PFSK-1 (cell line): ENCODE measurements around the gene SH3PXD2A.

Experiments used
- FOXP2 ChIP-seq: optimal IDR thresholded peaks from 2 replicates; pipeline ENCODE3; 2011; ENCODE audit warnings: borderline replicate concordance, control low read depth, inconsistent platforms; ENCODE audit not compliant: insufficient read depth; ENCODE audit errors: extremely low read length, extremely low read depth
- POLR2AphosphoS5 ChIP-seq: IDR thresholded peaks from 2 replicates; pipeline ENCODE4 v1.6.1; 2012; ENCODE audit warnings: low read depth, mild to moderate bottlenecking, control low read depth, low read length, moderate library complexity
- SIN3A ChIP-seq: IDR thresholded peaks from 2 replicates; pipeline ENCODE4 v1.6.1; 2012; ENCODE audit warnings: mild to moderate bottlenecking, low read length, moderate library complexity, borderline replicate concordance; ENCODE audit not compliant: insufficient read depth
- TAF1 ChIP-seq: IDR thresholded peaks from 2 replicates; pipeline ENCODE4 v1.6.1; 2012; ENCODE audit warnings: low read length, control low read depth, borderline replicate concordance; ENCODE audit not compliant: insufficient read depth
- TF ChIP-seq, protein P1 (sequence below), 2 experiments: IDR thresholded peaks; 2 replicates each; pipeline versions ENCODE4 v1.6.1 to v1.8.0; 2011 to 2012; ENCODE audit warnings: low read depth in 2 of 2, low read length in 2 of 2, control low read depth in 1 of 2, inconsistent platforms in 1 of 2, mild to moderate bottlenecking in 1 of 2, moderate library complexity in 1 of 2; ENCODE audit not compliant: insufficient read depth in 1 of 2

SH3PXD2A gene

DNA sequence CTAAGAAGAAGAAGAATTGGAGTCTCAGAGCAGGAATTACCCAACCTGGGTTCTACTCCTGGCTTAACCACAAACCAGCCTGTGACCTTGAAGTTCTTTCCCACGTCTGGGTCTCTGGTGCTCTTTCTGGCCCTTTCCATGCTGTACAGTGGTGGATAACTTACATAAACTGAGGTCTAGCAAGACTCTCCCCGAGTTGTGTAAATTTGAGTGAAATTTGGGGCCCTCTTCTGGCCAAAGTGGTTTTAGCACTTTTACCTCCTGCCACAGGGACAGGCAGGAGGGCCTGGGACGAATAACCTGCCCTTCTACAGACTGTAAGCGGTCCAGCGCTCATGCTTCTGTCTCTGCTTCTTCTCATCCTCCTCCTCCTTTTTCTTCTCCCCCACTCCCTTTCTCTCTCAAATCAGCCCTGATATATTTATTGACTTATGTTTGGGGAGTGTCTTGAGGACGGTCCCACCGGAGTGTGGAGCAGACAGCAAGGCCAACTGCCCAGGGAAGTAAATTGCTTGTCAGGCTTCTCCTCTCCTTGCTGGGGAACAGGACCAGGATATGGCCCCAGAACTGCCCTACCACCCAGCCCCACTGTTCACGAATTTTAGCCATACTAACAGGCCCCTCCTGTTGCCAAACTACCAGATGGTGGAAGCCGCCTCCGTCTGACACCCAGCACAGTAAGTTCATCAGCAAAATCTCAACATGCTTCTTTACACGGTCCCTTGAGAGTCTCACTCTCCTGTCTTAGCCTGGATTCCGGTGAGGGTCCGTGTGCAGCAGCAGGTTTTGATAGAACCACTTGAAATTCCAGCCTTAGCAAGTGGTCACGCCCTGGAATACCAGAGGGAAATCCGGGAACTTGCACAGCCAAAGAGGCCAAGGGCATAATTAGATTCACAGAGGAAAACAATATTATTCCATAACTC lies 4.0 kb upstream of the SH3PXD2A start:
- no peak for TF ChIP-seq FOXP2
- TF ChIP-seq, protein P1, sequence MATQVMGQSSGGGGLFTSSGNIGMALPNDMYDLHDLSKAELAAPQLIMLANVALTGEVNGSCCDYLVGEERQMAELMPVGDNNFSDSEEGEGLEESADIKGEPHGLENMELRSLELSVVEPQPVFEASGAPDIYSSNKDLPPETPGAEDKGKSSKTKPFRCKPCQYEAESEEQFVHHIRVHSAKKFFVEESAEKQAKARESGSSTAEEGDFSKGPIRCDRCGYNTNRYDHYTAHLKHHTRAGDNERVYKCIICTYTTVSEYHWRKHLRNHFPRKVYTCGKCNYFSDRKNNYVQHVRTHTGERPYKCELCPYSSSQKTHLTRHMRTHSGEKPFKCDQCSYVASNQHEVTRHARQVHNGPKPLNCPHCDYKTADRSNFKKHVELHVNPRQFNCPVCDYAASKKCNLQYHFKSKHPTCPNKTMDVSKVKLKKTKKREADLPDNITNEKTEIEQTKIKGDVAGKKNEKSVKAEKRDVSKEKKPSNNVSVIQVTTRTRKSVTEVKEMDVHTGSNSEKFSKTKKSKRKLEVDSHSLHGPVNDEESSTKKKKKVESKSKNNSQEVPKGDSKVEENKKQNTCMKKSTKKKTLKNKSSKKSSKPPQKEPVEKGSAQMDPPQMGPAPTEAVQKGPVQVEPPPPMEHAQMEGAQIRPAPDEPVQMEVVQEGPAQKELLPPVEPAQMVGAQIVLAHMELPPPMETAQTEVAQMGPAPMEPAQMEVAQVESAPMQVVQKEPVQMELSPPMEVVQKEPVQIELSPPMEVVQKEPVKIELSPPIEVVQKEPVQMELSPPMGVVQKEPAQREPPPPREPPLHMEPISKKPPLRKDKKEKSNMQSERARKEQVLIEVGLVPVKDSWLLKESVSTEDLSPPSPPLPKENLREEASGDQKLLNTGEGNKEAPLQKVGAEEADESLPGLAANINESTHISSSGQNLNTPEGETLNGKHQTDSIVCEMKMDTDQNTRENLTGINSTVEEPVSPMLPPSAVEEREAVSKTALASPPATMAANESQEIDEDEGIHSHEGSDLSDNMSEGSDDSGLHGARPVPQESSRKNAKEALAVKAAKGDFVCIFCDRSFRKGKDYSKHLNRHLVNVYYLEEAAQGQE (IDR thresholded peaks at IDR 0.05; ENCODE audit: insufficient read depth in 1 of 2, low read depth in 2 of 2, low read length in 2 of 2), result no peak
- TF ChIP-seq POLR2AphosphoS5, result no peak
- no peak for TF ChIP-seq TAF1
- TF ChIP-seq SIN3A, result no peak

DNA sequence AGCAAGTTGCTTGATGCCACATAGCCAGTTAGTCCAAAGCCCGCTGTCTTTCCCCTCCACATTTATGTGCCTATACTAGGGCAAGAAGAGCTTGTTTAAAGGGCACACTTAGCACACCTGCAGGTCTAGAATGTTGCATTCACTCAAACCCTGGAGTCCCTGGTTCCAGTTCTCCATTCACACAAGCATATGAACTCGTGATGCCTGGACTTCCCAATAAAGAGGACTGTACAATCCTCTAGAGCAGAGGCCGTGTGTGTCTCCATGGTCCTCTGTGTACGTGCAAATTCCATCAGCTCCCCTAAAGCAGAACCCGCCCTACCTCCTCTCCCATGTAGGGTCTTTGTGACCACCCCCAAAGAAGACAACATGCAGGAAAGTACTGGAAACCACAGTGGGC lies 3.0 kb upstream of the SH3PXD2A start:
- TF ChIP-seq, protein P1 (IDR thresholded peaks at IDR 0.05; ENCODE audit: insufficient read depth in 1 of 2, low read depth in 2 of 2, low read length in 2 of 2), result no peak
- no peak for TF ChIP-seq TAF1
- TF ChIP-seq SIN3A, result no peak
- no peak for TF ChIP-seq POLR2AphosphoS5
- TF ChIP-seq FOXP2, result no peak

DNA sequence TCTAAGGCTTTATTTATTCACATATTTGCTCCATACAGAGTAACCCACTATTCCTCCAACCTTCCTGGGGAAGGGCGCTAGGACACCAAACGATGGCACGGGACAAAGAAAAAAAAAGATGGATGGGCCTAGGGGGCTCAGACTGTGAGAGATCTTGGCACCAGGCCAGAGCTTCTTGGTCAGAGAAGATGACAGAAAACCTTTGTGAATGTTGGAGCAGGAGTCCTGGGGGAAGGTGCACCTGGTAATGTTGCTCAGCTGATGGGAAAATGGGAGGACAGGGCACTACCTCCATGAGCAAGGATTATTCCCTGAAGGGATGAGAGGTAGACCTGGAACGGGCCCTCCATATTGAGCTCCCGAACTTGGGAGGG lies 1.4 kb upstream of the SH3PXD2A start:
- TF ChIP-seq, protein P1 (IDR thresholded peaks at IDR 0.05; ENCODE audit: insufficient read depth in 1 of 2, low read depth in 2 of 2, low read length in 2 of 2), result no peak
- no peak for TF ChIP-seq TAF1
- no peak for TF ChIP-seq POLR2AphosphoS5
- no peak for TF ChIP-seq FOXP2
- no peak for TF ChIP-seq SIN3A

DNA sequence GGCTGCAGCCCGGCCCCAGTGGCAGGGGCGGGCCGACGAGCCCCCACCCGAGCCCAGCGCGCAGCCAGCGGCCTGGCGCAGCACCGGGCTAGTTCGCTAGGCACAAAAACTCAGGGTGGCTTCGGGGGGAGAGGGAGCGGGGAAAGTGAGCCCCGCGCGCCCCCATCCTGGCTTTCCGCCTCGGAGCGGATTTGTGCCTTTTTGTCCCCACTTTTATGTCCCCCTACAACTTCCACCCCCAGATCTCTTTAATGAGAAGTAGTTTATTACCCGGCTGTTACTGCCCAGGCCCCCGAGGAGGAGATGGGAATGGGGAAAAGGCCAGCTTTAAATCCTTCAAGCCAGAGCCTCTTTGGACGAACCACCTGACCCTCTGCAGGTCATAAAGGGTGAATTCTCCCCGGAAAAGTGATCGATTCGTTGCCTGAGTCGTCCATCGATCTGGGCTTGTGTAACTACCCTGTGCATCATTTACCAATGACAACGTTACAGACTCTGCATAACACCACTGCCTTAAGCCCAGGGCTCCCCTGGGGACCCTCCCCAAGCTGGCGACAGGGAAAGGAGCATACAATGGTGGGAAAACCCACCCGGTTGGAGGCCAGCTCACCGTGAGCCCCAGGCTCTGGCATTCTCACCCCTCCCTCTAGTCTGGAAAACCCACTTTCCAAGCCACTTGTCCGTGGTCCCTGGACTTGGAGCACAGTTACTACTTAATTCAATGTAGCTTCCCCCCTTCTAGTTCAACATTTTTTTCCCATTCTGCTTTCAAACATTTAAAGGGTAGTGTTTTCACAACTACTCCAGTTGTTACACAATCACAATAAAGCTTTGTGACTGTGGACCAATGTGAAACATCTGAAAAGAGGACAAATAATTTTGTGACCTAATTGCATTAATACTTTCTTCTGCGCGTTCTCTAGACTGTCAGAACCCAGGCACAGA lies 748 bp upstream of the SH3PXD2A start:
- no peak for TF ChIP-seq SIN3A
- TF ChIP-seq TAF1, result no peak
- no peak for TF ChIP-seq POLR2AphosphoS5
- TF ChIP-seq FOXP2, result no peak
- TF ChIP-seq, protein P1 (IDR thresholded peaks at IDR 0.05; ENCODE audit: insufficient read depth in 1 of 2, low read depth in 2 of 2, low read length in 2 of 2), result no peak
